AG04450 (cell line): ENCODE data around the gene BRD3. TPM values are rescaled to one million over a fixed set of nuclear protein-coding genes. Genes with fewer than 3 reads are reported as not detected.

ENCODE experiments used
- CTCF ChIA-PET: fragments of 300-600, 350-600 bp; formaldehyde crosslinking; extraction: SDS; loops from one replicate; lab custom pipeline; 2022; ENCODE audit warnings: antibody characterized with exemption, inconsistent platforms; lab: Charles Lee
- POLR2A ChIA-PET: fragments of 350-600 bp; formaldehyde crosslinking; extraction: SDS; loops from one replicate; lab custom pipeline; 2021; ENCODE audit warnings: antibody characterized with exemption, inconsistent platforms; lab: Yijun Ruan, JAX
- DNase-seq: peaks from one replicate; pipeline ENCODE4 v3.0.0-alpha.2; 2011; ENCODE audit warnings: low read depth, low spot score
- H3K27ac ChIP-seq: one replicate; pipeline ENCODE4 v1.5.1; 2012; ENCODE audit warnings: low read depth, low read length, control low read depth
- H3K27me3 ChIP-seq: one replicate; pipeline ENCODE4 v1.6.0; 2012; ENCODE audit warnings: low read length; ENCODE audit not compliant: control insufficient read depth, insufficient read depth
- H3K4me3 ChIP-seq: 2 replicates; pipeline ENCODE4 v1.5.1; 2011; ENCODE audit warnings: mild to moderate bottlenecking, low read depth, low read length, control low read depth
- H3K9me3 ChIP-seq: 2 replicates; pipeline ENCODE4 v1.5.1; 2012; ENCODE audit warnings: low read length; ENCODE audit not compliant: control insufficient read depth, insufficient read depth
- polyA plus RNA-seq: library from polyadenylated mRNA; depleted of rRNA; stranded (reverse); fragments of >200 nt; gene quantifications from 2 replicates; pipeline ENCODE4 v1.2.3, GENCODE V29; 2011
- TF ChIP-seq, protein P1 (sequence below): IDR thresholded peaks from 2 replicates; pipeline ENCODE4 v1.5.1; 2011; ENCODE audit warnings: low read depth, low read length, control low read depth, inconsistent platforms

BRD3 gene
- polyA plus RNA-seq, 1 experiment = 7.1 TPM

DNA sequence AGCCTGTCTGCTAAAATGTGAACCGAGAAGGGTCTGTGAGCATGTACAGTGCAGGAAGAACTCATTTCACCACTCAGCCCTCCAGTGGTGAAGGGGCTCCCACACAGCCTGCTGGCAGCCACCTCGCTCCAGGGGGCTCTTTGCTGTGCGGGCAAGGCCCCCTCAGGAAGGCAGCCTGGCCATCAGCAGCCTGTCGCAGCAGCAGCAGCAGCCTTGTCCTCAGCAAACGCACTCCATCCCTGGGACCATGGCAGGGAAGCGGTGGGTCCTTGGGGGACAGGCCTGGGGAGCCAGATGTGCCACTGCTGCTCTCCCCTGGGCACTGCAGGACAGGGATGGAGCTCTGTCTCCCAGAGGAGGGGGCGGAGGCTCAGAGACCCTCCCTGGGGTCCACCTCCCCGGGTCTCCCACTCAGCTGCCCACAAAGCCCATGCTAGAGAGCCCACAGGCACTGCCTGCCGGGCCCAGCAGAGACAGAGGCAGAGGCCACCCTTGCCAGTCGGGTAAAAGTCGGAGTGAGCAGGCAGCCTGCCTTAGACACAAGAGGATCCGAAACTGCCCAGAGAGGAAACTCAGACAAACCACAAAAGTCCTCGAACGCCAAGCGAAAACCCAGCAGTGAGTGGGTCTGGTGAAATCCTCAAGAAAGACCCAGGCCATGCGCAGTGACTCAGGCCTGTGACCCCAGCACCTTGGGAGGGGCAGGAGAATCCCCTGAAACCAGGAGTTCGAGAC is 8.0 kb downstream of the BRD3 start:
- no peaks in the 10 kb centered on the region; the same call in 1 of the 2 replicates for H3K9me3 ChIP-seq
- TF ChIP-seq, protein P1, sequence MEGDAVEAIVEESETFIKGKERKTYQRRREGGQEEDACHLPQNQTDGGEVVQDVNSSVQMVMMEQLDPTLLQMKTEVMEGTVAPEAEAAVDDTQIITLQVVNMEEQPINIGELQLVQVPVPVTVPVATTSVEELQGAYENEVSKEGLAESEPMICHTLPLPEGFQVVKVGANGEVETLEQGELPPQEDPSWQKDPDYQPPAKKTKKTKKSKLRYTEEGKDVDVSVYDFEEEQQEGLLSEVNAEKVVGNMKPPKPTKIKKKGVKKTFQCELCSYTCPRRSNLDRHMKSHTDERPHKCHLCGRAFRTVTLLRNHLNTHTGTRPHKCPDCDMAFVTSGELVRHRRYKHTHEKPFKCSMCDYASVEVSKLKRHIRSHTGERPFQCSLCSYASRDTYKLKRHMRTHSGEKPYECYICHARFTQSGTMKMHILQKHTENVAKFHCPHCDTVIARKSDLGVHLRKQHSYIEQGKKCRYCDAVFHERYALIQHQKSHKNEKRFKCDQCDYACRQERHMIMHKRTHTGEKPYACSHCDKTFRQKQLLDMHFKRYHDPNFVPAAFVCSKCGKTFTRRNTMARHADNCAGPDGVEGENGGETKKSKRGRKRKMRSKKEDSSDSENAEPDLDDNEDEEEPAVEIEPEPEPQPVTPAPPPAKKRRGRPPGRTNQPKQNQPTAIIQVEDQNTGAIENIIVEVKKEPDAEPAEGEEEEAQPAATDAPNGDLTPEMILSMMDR = peak; percentile 18; the same call in 1 of the 2 replicates
- no peak overlapping the region for H3K4me3 ChIP-seq
- no peak overlapping the region for H3K27ac ChIP-seq
- POLR2A ChIA-PET = no interaction called here
- CTCF ChIA-PET = no interaction called here
- no peak for DNase-seq
- no peaks in the 10 kb centered on the region for H3K27me3 ChIP-seq

DNA sequence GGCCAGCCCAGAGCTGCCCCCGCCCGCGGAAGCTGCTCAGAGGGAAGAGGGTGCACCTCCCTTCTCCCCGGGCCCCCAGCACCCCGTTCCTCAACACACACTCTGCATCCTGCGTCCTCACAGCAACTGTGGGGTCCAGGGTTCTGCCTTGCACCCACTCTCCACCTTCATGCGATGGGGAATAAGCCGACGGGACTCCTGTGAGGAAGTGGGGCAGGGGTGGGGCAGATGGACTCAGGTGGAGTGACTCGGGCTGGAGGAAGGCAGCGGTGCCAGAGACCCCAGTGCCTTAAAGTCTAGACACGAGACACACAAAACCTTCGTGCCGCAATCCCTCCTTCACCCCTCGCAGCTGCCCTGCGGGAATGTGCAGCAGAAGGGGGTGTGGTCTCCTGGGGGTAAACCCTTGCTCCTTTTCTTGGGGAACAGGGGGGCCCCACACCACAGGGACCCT is 8.6 kb downstream of the BRD3 start:
- ChIA-PET CTCF (interaction anchor here (1.2 kb wide), 1 partner anchor 33 kb away, joined by 4 read pairs; no protein-coding TSS in a partner anchor), POLR2A (no interaction called here)
- no peak overlapping the region for H3K27ac ChIP-seq
- DNase-seq = no peak
- TF ChIP-seq, protein P1 = no peak
- H3K4me3 ChIP-seq = no peak overlapping the region
- no peaks in the 10 kb centered on the region; the same call in 1 of the 2 replicates for H3K9me3 ChIP-seq
- no peaks in the 10 kb centered on the region for H3K27me3 ChIP-seq

DNA sequence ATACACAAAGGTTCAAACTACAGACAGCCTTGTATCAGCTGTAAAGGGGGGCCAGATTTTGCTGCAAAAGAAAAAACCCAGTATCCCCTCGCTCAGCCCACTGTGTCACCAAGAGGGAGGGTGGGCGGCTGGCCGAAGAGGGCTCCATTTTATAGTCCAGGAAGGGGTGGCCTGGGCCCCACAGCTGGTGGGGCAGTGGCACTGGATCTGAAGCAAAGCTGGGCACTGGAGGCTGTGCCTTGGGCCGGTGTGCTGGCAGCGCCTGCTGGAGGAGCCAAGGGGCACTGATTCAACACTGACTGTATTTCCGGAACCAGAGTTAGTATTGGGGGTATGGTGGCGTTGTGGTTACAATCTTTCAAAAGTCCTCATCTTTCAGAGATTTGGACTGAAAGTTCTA is 9.1 kb downstream of the BRD3 start:
- CTCF ChIA-PET = interaction anchor here (1.2 kb wide), 1 partner anchor 33 kb away, joined by 4 read pairs; no protein-coding TSS in a partner anchor
- TF ChIP-seq, protein P1 = no peak
- Histone ChIP-seq H3K27ac (no peak overlapping the region), H3K4me3 (no peak overlapping the region), H3K9me3 (no peaks in the 10 kb centered on the region; the same call in 1 of the 2 replicates), H3K27me3 (no peaks in the 10 kb centered on the region)
- no peak for DNase-seq
- POLR2A ChIA-PET = no interaction called here

DNA sequence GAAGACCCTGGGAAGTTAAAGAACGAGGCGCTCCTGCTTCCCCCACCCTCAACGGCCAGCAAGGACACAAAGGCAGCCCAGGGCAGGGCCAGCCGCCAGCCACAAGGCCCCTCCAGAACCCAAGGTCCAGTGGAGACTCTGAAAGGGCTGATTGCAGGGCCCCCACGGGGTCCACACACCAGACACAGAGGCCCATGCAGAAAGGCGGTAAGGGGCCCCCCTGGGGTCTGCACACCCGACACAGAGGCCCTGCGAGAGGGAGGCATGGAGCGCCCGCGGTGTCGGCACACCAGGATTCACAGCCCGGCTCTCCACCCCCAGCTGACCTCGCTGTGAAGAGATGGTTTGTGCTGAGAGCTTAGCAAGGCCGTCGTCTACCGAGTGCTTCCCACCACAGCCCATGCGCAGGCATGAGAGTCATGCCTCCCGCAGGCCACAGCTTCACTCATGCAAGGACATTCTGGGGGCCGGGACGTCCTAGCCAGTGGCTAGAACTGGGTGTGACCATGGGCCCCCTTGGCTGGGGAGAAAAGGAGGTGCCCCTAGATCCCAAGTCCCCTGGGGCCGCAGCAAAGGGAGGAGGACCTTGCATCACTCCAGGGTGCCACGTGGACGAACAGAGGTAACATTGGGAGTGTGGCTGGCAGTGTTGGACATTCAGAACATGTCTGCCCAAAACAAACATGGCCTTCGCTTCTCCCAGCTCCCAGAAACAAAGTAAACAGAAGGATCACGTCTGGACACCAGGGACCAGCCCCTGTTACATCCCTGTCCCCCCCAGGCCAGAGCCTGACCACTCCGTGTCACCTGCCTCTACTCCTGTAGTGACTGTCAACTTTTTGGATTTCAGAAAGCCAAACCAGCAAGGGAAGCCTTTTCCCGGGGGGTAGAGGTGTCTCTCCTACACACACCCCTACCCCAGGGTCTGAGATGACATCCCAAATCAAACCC is 9.8 kb downstream of the BRD3 start:
- no peak overlapping the region for H3K4me3 ChIP-seq
- no peaks in the 10 kb centered on the region for H3K27me3 ChIP-seq
- ChIA-PET POLR2A (no interaction called here), CTCF (interaction anchor here (1.2 kb wide), 1 partner anchor 32 kb away, joined by 4 read pairs; no protein-coding TSS in a partner anchor)
- H3K9me3 ChIP-seq = no peaks in the 10 kb centered on the region; the same call in 1 of the 2 replicates
- no peak overlapping the region for H3K27ac ChIP-seq
- TF ChIP-seq, protein P1 = no peak
- no peak for DNase-seq
